ENCODE measurements around the gene MCU. TPM values are rescaled to one million over a fixed set of nuclear protein-coding genes. Genes with fewer than 3 reads are reported as not detected.

MCU gene
- total RNA-seq, 1 donor from 2014 or later: 66.3 TPM

DNA sequence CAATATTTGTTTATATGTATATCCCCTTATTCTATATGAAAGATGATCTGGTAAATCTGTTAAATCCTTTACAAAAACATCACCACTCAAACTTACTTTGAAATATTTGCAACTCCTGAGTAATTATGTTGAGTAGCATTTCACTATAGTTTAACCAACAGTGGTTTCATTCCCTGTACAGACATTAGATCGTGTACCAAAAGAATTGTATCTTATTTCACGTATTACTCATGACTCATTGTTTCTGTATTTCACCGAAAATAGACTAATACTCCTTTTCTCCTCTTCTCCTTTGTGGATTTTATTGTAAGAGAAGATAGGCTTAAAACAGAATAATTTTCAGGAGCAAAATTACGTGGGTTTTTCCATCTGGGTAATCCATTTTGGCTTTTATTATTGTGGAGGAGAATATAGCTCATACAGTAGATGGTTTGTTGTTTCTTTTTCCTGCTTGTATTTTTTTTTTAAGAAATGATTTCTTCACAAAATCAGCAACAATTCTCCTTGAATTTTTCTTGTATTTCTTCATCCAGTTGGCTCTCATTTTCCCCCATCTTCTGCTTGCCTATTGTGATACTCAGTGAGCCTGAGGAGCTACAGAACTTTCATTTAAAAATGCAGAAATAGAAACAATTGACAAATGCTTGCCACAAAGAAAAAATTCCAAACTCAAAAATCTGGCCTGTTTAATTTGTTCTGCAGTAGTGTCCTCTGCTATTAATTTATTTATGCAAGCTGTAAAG is 111.0 kb downstream of the MCU start:
- Mint-ChIP-seq H3K27me3 (ENCODE audit: insufficient read depth, low read depth) (no peaks in the 10 kb centered on the region), H3K27ac (no peak overlapping the region), H3K4me1 (peaks cover 4% of the 10 kb centered on the region), H3K4me3 (no peak overlapping the region), H3K9me3 (no peaks in the 10 kb centered on the region), H3K36me3 (peaks cover 2% of the 10 kb centered on the region)
- Histone ChIP-seq H3K36me3 (no peaks in the 10 kb centered on the region), H3K79me2 (ENCODE audit: low read depth) (peaks cover 10% of the 10 kb centered on the region), H3K27ac (no peak overlapping the region), H3K4me1 (no peaks in the 10 kb centered on the region), H3K27me3 (no peaks in the 10 kb centered on the region), H4K20me1 (ENCODE audit: low read depth) (no peaks in the 10 kb centered on the region), H3K4me3 (no peak overlapping the region), H2AFZ (replicated peaks) (no peak overlapping the region), H3K4me2 (no peak overlapping the region), H3K9me3 (ENCODE audit: low read depth) (no peaks in the 10 kb centered on the region), H3F3A (ENCODE audit: low read depth) (peaks cover 3% of the 10 kb centered on the region), H3K9ac (no peak overlapping the region)
- TF ChIP-seq EZH2 (IDR thresholded peaks at IDR 0.05) (no peak), EZH2phosphoT487 (IDR thresholded peaks at IDR 0.05) (no peak)
- TF ChIP-seq, protein P1, sequence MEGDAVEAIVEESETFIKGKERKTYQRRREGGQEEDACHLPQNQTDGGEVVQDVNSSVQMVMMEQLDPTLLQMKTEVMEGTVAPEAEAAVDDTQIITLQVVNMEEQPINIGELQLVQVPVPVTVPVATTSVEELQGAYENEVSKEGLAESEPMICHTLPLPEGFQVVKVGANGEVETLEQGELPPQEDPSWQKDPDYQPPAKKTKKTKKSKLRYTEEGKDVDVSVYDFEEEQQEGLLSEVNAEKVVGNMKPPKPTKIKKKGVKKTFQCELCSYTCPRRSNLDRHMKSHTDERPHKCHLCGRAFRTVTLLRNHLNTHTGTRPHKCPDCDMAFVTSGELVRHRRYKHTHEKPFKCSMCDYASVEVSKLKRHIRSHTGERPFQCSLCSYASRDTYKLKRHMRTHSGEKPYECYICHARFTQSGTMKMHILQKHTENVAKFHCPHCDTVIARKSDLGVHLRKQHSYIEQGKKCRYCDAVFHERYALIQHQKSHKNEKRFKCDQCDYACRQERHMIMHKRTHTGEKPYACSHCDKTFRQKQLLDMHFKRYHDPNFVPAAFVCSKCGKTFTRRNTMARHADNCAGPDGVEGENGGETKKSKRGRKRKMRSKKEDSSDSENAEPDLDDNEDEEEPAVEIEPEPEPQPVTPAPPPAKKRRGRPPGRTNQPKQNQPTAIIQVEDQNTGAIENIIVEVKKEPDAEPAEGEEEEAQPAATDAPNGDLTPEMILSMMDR (IDR thresholded peaks at IDR 0.05): no peak
- no peak for DNase-seq (ENCODE audit: low spot score)

DNA sequence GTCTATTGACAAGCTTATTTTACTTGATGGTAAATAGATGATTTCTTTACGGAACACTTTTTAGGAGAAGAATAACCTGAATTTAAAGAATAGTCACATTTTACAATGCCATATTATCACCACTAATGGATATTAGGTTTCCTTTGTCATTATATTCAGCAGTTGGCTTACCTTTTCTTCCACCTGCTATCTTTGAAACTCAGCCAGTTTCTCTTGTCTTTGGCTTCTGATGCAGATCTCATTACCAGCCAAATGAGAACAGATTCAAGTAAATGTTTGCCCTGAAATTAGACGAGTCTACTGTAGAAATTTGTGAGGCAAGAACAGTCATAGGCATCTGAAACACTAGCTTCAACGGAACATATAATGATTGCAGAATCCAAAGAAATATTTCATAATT is 116.1 kb downstream of the MCU start:
- no peaks in the 10 kb centered on the region for H3K27me3 ChIP-seq
- H3K27ac ChIP-seq: no peak overlapping the region
- no peaks in the 10 kb centered on the region for H4K20me1 ChIP-seq (ENCODE audit: low read depth)
- no peaks in the 10 kb centered on the region for H3K36me3 ChIP-seq
- no peak overlapping the region for H3K4me2 ChIP-seq
- no peak overlapping the region for H3K4me3 ChIP-seq
- H3K4me1 ChIP-seq: peaks cover 9% of the 10 kb centered on the region
- no peak overlapping the region for H3K9ac ChIP-seq
- DNase-seq (ENCODE audit: low spot score): no peak
- no peak overlapping the region for H2AFZ ChIP-seq (replicated peaks)
- no peaks in the 10 kb centered on the region for H3K9me3 ChIP-seq (ENCODE audit: low read depth)
- no peaks in the 10 kb centered on the region for H3K4me1 Mint-ChIP-seq
- no peak overlapping the region for H3K27ac Mint-ChIP-seq
- H3K4me3 Mint-ChIP-seq: no peak overlapping the region
- peaks cover 5% of the 10 kb centered on the region for H3K36me3 Mint-ChIP-seq
- H3F3A ChIP-seq (ENCODE audit: low read depth): no peaks in the 10 kb centered on the region
- TF ChIP-seq, protein P1 (IDR thresholded peaks at IDR 0.05): no peak
- TF ChIP-seq EZH2phosphoT487 (IDR thresholded peaks at IDR 0.05) (no peak), EZH2 (IDR thresholded peaks at IDR 0.05) (no peak)
- peaks cover 15% of the 10 kb centered on the region for H3K79me2 ChIP-seq (ENCODE audit: low read depth)
- H3K27me3 Mint-ChIP-seq (ENCODE audit: insufficient read depth, low read depth): no peaks in the 10 kb centered on the region
- H3K9me3 Mint-ChIP-seq: no peaks in the 10 kb centered on the region

DNA sequence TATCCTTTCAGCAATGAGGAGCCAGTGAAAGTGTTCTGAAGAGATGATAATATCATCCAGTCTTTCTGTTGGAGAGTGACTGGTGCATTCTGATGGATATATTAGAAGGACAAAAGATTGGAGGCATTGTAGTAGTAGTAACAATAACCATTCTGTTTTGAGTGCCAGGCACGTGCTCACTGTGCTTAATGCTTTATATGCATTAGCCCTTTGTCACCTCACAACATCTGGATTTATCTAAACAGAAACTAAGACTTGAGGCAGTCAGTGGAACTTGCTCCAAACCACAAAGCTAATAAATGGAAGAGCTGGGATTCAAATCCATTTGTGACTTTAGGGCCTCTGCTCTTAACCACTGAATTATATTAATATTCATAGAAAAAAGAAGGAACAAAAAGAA is 117.1 kb downstream of the MCU start:
- Histone ChIP-seq H3K27ac (no peak overlapping the region), H2AFZ (replicated peaks) (no peak overlapping the region), H3K79me2 (ENCODE audit: low read depth) (peaks cover 10% of the 10 kb centered on the region), H3K4me3 (no peak overlapping the region), H3K27me3 (no peaks in the 10 kb centered on the region), H3K9me3 (ENCODE audit: low read depth) (no peaks in the 10 kb centered on the region), H3F3A (ENCODE audit: low read depth) (no peaks in the 10 kb centered on the region), H4K20me1 (ENCODE audit: low read depth) (no peaks in the 10 kb centered on the region), H3K36me3 (no peaks in the 10 kb centered on the region), H3K4me2 (no peak overlapping the region), H3K4me1 (peaks cover 9% of the 10 kb centered on the region), H3K9ac (no peak overlapping the region)
- Mint-ChIP-seq H3K27me3 (ENCODE audit: insufficient read depth, low read depth) (no peaks in the 10 kb centered on the region), H3K4me3 (no peak overlapping the region), H3K9me3 (no peaks in the 10 kb centered on the region), H3K4me1 (no peaks in the 10 kb centered on the region), H3K36me3 (peaks cover 5% of the 10 kb centered on the region), H3K27ac (no peak overlapping the region)
- no peak for DNase-seq (ENCODE audit: low spot score)
- no peak for TF ChIP-seq EZH2 (IDR thresholded peaks at IDR 0.05)
- TF ChIP-seq EZH2phosphoT487 (IDR thresholded peaks at IDR 0.05): no peak
- TF ChIP-seq, protein P1 (IDR thresholded peaks at IDR 0.05): no peak

Data from neural progenitor cell (in vitro differentiated cells).